WTC11 (cell line): ENCODE data around the gene NUP62.

Source experiments
- CREB1 ChIP-seq: sonication (generic); formaldehyde crosslinking; IDR thresholded peaks from 2 replicates; pipeline ENCODE4 v1.8.0; 2023; ENCODE audit warnings: mild to moderate bottlenecking, missing genetic modification reagents
- ETV6 ChIP-seq: sonication (generic); formaldehyde crosslinking; IDR thresholded peaks from 2 replicates; pipeline ENCODE4 v1.8.1; 2022; ENCODE audit warnings: mild to moderate bottlenecking, missing genetic modification reagents
- SMAD4 ChIP-seq: sonication (generic); formaldehyde crosslinking; IDR thresholded peaks from 2 replicates; pipeline ENCODE4 v1.8.0; 2022; ENCODE audit warnings: mild to moderate bottlenecking, missing genetic modification reagents
- ZNF263 ChIP-seq: sonication (generic); formaldehyde crosslinking; IDR thresholded peaks from 2 replicates; pipeline ENCODE4 v1.8.1; 2022; ENCODE audit warnings: low read depth, mild to moderate bottlenecking, moderate library complexity, missing genetic modification reagents
- ZNF317 ChIP-seq: sonication (generic); formaldehyde crosslinking; IDR thresholded peaks from 2 replicates; pipeline ENCODE4 v1.8.1; 2023; ENCODE audit warnings: low read depth, mild to moderate bottlenecking, moderate library complexity, missing genetic modification reagents, borderline replicate concordance
- TF ChIP-seq, protein P1 (sequence below): fragments of 200-600 bp; IDR thresholded peaks from 2 replicates; pipeline ENCODE4 v1.8.0; 2022; ENCODE audit warnings: antibody characterized with exemption
- TF ChIP-seq, protein P2 (sequence below): sonication (generic); formaldehyde crosslinking; IDR thresholded peaks from 2 replicates; pipeline ENCODE4 v1.8.0; 2022; ENCODE audit warnings: mild to moderate bottlenecking, missing genetic modification reagents

DNA sequence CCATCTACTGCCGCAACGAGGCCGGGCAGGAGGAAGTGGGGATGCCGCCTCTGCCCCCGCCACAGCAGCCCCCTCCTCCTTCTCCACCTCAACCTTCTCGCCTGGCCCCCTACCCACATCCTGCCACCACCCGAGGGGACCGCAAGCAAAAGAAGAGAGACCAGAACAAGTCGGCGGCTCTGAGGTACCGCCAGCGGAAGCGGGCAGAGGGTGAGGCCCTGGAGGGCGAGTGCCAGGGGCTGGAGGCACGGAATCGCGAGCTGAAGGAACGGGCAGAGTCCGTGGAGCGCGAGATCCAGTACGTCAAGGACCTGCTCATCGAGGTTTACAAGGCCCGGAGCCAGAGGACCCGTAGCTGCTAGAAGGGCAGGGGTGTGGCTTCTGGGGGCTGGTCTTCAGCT, 3.4 kb upstream of the NUP62 start:
- TF ChIP-seq, protein P1, sequence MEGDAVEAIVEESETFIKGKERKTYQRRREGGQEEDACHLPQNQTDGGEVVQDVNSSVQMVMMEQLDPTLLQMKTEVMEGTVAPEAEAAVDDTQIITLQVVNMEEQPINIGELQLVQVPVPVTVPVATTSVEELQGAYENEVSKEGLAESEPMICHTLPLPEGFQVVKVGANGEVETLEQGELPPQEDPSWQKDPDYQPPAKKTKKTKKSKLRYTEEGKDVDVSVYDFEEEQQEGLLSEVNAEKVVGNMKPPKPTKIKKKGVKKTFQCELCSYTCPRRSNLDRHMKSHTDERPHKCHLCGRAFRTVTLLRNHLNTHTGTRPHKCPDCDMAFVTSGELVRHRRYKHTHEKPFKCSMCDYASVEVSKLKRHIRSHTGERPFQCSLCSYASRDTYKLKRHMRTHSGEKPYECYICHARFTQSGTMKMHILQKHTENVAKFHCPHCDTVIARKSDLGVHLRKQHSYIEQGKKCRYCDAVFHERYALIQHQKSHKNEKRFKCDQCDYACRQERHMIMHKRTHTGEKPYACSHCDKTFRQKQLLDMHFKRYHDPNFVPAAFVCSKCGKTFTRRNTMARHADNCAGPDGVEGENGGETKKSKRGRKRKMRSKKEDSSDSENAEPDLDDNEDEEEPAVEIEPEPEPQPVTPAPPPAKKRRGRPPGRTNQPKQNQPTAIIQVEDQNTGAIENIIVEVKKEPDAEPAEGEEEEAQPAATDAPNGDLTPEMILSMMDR, result no peak
- TF ChIP-seq ZNF317 (CRISPR knock-in tag) (no peak), ZNF263 (CRISPR knock-in tag) (no peak), ETV6 (no peak), CREB1 (CRISPR knock-in tag) (no peak), SMAD4 (no peak)
- TF ChIP-seq, protein P2, sequence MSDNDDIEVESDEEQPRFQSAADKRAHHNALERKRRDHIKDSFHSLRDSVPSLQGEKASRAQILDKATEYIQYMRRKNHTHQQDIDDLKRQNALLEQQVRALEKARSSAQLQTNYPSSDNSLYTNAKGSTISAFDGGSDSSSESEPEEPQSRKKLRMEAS (CRISPR knock-in tag), result no peak
